Neural crest cell (in vitro differentiated cells): ENCODE measurements around the gene POLD2. TPM values are rescaled to one million over a fixed set of nuclear protein-coding genes. Genes with fewer than 3 reads are reported as not detected.

ENCODE experiments used
- DNase-seq: peaks from one replicate; pipeline ENCODE4 v3.0.0; 2021; ENCODE audit warnings: low read depth, mixed read lengths, low spot score
- H3K27ac Mint-ChIP-seq: one replicate; pipeline ENCODE4 v1.8.0; 2021; ENCODE audit warnings: mild to moderate bottlenecking, mixed read lengths; ENCODE audit not compliant: unreplicated experiment
- H3K27me3 Mint-ChIP-seq: 2 replicates; pipeline ENCODE4 v1.8.0; 2021; ENCODE audit warnings: low read depth, mild to moderate bottlenecking, mixed read lengths
- H3K36me3 Mint-ChIP-seq: 2 replicates; pipeline ENCODE4 v1.8.0; 2021; ENCODE audit warnings: low read depth, mild to moderate bottlenecking, mixed read lengths
- H3K4me1 Mint-ChIP-seq: 2 replicates; pipeline ENCODE4 v1.8.0; 2021; ENCODE audit warnings: mixed read lengths
- H3K4me3 Mint-ChIP-seq: one replicate; pipeline ENCODE4 v1.8.0; 2021; ENCODE audit warnings: mild to moderate bottlenecking, mixed read lengths
- H3K9me3 Mint-ChIP-seq: 2 replicates; pipeline ENCODE4 v1.8.0; 2021; ENCODE audit warnings: mixed read lengths
- total RNA-seq: library from RNA; stranded (reverse); gene quantifications from 2 replicates; pipeline ENCODE4 v1.2.1, GENCODE V29; 2021
- TF ChIP-seq, protein P1 (sequence below): fragments of 200-600 bp; sonication (generic); conservative IDR thresholded peaks from 2 replicates; pipeline ENCODE4 v1.5.0; 2021; ENCODE audit warnings: antibody characterized with exemption, mild to moderate bottlenecking

POLD2 gene
- total RNA-seq, 1 donor from 2014 or later = 159 TPM

DNA sequence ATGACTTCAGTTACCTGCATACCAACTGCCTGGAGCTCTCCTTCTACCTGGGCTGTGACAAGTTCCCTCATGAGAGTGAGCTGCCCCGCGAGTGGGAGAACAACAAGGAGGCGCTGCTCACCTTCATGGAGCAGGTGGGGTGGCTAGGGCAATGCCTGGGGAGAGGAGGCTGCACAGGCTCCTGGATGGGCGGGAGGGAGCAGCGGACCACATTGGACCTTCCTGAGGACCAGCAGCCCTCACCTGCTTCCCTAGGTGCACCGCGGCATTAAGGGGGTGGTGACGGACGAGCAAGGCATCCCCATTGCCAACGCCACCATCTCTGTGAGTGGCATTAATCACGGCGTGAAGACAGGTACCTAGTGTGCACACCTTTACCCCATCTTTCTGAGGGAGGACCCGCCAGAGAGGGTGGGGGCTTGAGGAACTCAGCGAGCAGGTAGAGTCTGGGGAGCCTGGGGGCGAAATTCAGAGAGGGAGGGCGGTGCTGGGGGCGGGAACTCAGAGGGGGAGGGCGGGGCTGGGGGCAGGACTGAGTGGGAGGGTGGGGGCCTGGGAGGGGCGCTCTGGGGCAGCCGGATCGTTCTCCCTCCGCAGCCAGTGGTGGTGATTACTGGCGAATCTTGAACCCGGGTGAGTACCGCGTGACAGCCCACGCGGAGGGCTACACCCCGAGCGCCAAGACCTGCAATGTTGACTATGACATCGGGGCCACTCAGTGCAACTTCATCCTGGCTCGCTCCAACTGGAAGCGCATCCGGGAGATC, 10.2 kb downstream of the POLD2 start:
- Mint-ChIP-seq H3K4me1 (no peaks in the 10 kb centered on the region), H3K36me3 (peaks cover 12% of the 10 kb centered on the region)

DNA sequence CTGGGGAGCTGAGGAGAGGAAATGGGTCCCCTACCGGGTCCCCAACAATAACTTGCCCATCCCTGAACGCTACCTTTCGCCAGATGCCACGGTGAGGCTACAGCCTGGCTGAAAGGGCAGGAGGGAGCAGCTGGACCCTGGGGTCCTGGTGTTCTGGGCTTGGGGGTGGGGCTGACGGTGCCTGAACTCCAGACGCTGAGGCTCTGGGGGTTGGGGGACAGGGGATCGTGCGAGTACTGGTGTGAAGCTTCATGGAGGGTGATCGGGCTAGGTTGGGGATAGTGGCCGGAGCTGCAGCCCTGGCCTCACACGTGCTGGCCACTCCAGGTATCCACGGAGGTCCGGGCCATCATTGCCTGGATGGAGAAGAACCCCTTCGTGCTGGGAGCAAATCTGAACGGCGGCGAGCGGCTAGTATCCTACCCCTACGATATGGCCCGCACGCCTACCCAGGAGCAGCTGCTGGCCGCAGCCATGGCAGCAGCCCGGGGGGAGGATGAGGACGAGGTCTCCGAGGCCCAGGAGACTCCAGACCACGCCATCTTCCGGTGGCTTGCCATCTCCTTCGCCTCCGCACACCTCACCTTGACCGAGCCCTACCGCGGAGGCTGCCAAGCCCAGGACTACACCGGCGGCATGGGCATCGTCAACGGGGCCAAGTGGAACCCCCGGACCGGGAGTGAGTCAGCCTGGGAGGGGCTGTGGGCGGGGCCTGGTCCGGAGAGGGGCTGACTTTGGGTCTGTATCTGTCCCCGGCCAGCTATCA, 10.9 kb downstream of the POLD2 start:
- TF ChIP-seq, protein P1, sequence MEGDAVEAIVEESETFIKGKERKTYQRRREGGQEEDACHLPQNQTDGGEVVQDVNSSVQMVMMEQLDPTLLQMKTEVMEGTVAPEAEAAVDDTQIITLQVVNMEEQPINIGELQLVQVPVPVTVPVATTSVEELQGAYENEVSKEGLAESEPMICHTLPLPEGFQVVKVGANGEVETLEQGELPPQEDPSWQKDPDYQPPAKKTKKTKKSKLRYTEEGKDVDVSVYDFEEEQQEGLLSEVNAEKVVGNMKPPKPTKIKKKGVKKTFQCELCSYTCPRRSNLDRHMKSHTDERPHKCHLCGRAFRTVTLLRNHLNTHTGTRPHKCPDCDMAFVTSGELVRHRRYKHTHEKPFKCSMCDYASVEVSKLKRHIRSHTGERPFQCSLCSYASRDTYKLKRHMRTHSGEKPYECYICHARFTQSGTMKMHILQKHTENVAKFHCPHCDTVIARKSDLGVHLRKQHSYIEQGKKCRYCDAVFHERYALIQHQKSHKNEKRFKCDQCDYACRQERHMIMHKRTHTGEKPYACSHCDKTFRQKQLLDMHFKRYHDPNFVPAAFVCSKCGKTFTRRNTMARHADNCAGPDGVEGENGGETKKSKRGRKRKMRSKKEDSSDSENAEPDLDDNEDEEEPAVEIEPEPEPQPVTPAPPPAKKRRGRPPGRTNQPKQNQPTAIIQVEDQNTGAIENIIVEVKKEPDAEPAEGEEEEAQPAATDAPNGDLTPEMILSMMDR = no peak
- Mint-ChIP-seq H3K4me1 (no peaks in the 10 kb centered on the region), H3K27me3 (no peaks in the 10 kb centered on the region), H3K27ac (no peak overlapping the region), H3K9me3 (no peaks in the 10 kb centered on the region), H3K36me3 (peaks cover 9% of the 10 kb centered on the region), H3K4me3 (no peak overlapping the region)
- DNase-seq = no peak

More for the DNA sequence above, 10.2 kb downstream of the POLD2 start:
- Mint-ChIP-seq H3K4me3 (no peak overlapping the region), H3K27me3 (no peaks in the 10 kb centered on the region), H3K27ac (no peak overlapping the region), H3K9me3 (no peaks in the 10 kb centered on the region)
- TF ChIP-seq, protein P1 = no peak
- no peak for DNase-seq

DNA sequence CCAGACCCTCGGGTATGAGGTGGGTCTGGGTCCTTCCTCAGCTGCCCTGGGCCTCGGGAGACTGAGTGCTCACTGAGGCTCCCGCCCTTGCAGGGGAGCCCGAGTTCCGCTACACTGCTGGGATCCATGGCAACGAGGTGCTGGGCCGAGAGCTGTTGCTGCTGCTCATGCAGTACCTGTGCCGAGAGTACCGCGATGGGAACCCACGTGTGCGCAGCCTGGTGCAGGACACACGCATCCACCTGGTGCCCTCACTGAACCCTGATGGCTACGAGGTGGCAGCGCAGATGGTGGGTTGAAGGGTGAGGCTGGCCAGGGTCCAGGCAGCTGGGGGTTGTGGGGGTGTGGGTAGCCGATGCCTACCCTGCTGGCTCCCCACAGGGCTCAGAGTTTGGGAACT, 11.6 kb downstream of the POLD2 start:
- Mint-ChIP-seq H3K4me1 (no peaks in the 10 kb centered on the region), H3K4me3 (peak overlapping the region; percentile 12), H3K36me3 (peaks cover 9% of the 10 kb centered on the region), H3K9me3 (no peaks in the 10 kb centered on the region), H3K27me3 (no peaks in the 10 kb centered on the region), H3K27ac (no peak overlapping the region)
- TF ChIP-seq, protein P1 = no peak
- DNase-seq = no peak

DNA sequence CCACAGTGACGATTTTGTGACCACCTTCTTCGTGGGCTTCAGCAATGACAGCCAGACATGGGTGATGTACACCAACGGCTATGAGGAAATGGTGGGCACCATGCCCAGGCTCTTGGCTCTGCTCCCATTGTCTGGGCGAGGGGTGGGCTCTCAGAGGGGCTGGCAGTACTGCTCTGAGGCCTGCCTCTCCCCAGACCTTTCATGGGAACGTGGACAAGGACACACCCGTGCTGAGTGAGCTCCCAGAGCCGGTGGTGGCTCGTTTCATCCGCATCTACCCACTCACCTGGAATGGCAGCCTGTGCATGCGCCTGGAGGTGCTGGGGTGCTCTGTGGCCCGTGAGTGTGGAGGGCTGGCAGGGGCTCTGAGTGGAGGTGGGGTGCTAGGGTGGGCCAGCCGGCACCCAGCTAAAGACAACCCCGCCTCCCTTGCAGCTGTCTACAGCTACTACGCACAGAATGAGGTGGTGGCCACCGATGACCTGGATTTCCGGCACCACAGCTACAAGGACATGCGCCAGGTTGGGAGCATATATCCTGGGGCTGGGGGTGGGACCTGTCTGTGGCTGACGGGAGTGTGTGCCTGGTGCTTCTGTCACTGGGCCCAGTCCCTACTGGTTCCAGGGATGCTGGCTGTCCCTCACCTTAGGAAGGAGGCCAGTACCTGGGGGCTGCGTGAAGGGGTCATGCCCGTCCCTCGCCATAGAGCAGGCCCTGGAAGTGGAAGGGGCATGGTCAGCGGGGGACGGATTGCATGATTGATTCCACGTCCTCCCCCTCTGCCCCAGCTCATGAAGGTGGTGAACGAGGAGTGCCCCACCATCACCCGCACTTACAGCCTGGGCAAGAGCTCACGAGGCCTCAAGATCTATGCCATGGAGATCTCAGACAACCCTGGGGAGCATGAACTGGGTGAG, 12.4 kb downstream of the POLD2 start:
- peaks cover 4% of the 10 kb centered on the region for H3K4me1 Mint-ChIP-seq
- TF ChIP-seq, protein P1 = no peak
- H3K27me3 Mint-ChIP-seq = no peaks in the 10 kb centered on the region
- peak overlapping the region; percentile 12 for H3K4me3 Mint-ChIP-seq
- H3K36me3 Mint-ChIP-seq = peaks cover 12% of the 10 kb centered on the region
- no peak for DNase-seq
- no peak overlapping the region for H3K27ac Mint-ChIP-seq
- no peaks in the 10 kb centered on the region for H3K9me3 Mint-ChIP-seq

DNA sequence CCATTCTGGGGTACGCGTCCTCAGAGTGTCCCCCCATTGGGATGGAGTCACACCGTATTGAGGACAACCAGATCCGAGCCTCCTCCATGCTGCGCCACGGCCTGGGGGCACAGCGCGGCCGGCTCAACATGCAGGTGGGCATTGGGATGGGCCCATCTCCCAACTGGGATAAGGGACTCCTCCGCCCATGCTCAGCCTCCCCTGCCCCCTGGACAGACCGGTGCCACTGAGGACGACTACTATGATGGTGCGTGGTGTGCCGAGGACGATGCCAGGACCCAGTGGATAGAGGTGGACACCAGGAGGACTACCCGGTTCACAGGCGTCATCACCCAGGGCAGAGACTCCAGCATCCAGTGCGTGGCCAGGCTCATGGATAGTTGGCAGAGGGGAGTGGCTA, 13.4 kb downstream of the POLD2 start:
- TF ChIP-seq, protein P1 = no peak
- no peak for DNase-seq
- Mint-ChIP-seq H3K27ac (no peak overlapping the region), H3K27me3 (no peaks in the 10 kb centered on the region), H3K36me3 (peaks cover 12% of the 10 kb centered on the region), H3K4me3 (no peak overlapping the region), H3K9me3 (no peaks in the 10 kb centered on the region), H3K4me1 (peaks cover 14% of the 10 kb centered on the region)
